GM19463 (cell line): ENCODE data around the gene AFAP1L1.

Experiments used
- ATAC-seq: cut with Tn5 transposase; IDR thresholded peaks from one replicate; pipeline ENCODE4 v1.9.1; 2021; ENCODE audit warnings: mild to moderate bottlenecking, moderate library complexity; ENCODE audit not compliant: unreplicated experiment

The AFAP1L1 gene

GRCh38 chr5:149344151-149344550, 72.5 kb downstream of the AFAP1L1 start:
- no peak for ATAC-seq

- peak; percentile 94 for ATAC-seq
These were observed 73.7 kb downstream of the AFAP1L1 start, which contains the start of gene GRPEL2 for GRCh38 chr5:149345147-149345891. TSS of gene GRPEL2 (plus strand) at chr5:149345499. CDS start at chr5:149345540, 41 bp downstream.

GRCh38 chr5:149345892-149346222, 74.2 kb downstream of the AFAP1L1 start:
- ATAC-seq, result no peak

GRCh38 chr5:149348518-149348917, 76.9 kb downstream of the AFAP1L1 start:
- no peak for ATAC-seq

- ATAC-seq, result no peak
These were observed 77.7 kb downstream of the AFAP1L1 start for GRCh38 chr5:149349382-149349781.

GRCh38 chr5:149352169-149352568, 80.5 kb downstream of the AFAP1L1 start:
- no peak for ATAC-seq

- no peak for ATAC-seq
These were observed 82.3 kb downstream of the AFAP1L1 start for GRCh38 chr5:149353911-149354310.

GRCh38 chr5:149355688-149356087, 84.0 kb downstream of the AFAP1L1 start:
- ATAC-seq, result no peak

GRCh38 chr5:149356391-149356790, 84.7 kb downstream of the AFAP1L1 start:
- no peak for ATAC-seq

GRCh38 chr5:149357370-149358293, 86.0 kb downstream of the AFAP1L1 start, which contains the start of gene PCYOX1L:
TSS of gene PCYOX1L (plus strand) at chr5:149358046. CDS start at chr5:149358069, 23 bp downstream.
- peak; percentile 99 for ATAC-seq

GRCh38 chr5:149358294-149358651, 86.6 kb downstream of the AFAP1L1 start:
- ATAC-seq, result peak; percentile 1

GRCh38 chr5:149358868-149359495, 87.3 kb downstream of the AFAP1L1 start:
- no peak for ATAC-seq

GRCh38 chr5:149360272-149360671, 88.6 kb downstream of the AFAP1L1 start:
- no peak for ATAC-seq

- no peak for ATAC-seq
These were observed 90.9 kb downstream of the AFAP1L1 start for GRCh38 chr5:149362541-149362940.

- no peak for ATAC-seq
These were observed 91.7 kb downstream of the AFAP1L1 start for GRCh38 chr5:149363358-149363757.

GRCh38 chr5:149363936-149364335, 92.3 kb downstream of the AFAP1L1 start:
- ATAC-seq, result no peak

- ATAC-seq, result no peak
These were observed 93.1 kb downstream of the AFAP1L1 start for GRCh38 chr5:149364719-149365118.

GRCh38 chr5:149365418-149365817, 93.8 kb downstream of the AFAP1L1 start:
- no peak for ATAC-seq

- no peak for ATAC-seq
These were observed 94.6 kb downstream of the AFAP1L1 start for GRCh38 chr5:149366169-149366729.

- peak; percentile 60 for ATAC-seq
These were observed 95.8 kb downstream of the AFAP1L1 start for GRCh38 chr5:149367249-149367971.
